K562 (cell line): ENCODE measurements around the gene C5orf24. TPM values are rescaled to one million over a fixed set of nuclear protein-coding genes. Genes with fewer than 3 reads are reported as not detected.

ENCODE experiments used
- CXXC5 ChIP-seq: fragments of 250-450 bp; sonication (Bioruptor Pico); IDR thresholded peaks from 2 replicates; pipeline ENCODE4 v1.8.0; 2022; ENCODE audit warnings: inconsistent platforms, mild to moderate bottlenecking, moderate library complexity
- ERF ChIP-seq: fragments of 450-650 bp; formaldehyde crosslinking; IDR thresholded peaks from 2 replicates; pipeline ENCODE4 v1.4.0; 2020; ENCODE audit warnings: mild to moderate bottlenecking, mixed read lengths
- ETV5 ChIP-seq: sonication (generic); formaldehyde crosslinking; IDR thresholded peaks from 2 replicates; pipeline ENCODE4 v1.4.0; 2020; ENCODE audit warnings: low read depth, mild to moderate bottlenecking, missing genetic modification reagents
- HMG20B ChIP-seq: fragments of 250-450 bp; sonication (Bioruptor Pico); IDR thresholded peaks from 2 replicates; pipeline ENCODE4 v1.5.0; 2021; ENCODE audit warnings: mild to moderate bottlenecking
- HMGXB4 ChIP-seq: sonication (generic); formaldehyde crosslinking; IDR thresholded peaks from 2 replicates; pipeline ENCODE4 v1.8.1; 2023; ENCODE audit warnings: mild to moderate bottlenecking, missing genetic modification reagents
- ID3 ChIP-seq, 2 experiments: fragments of 250-450 bp in 1 of 2; fragments of 450-650 bp in 1 of 2; sonication (Bioruptor Pico) in 1 of 2; IDR thresholded peaks; 2 replicates each; pipeline versions ENCODE4 v1.6.1 to v1.8.0; 2016 to 2021; ENCODE audit warnings: mild to moderate bottlenecking in 2 of 2, moderate library complexity in 2 of 2, missing compliant biosample characterization in 1 of 2, missing genetic modification characterization in 1 of 2
- KLF13 ChIP-seq: fragments of 450-650 bp; IDR thresholded peaks from 2 replicates; pipeline ENCODE4 v1.6.1; 2016; ENCODE audit warnings: missing genetic modification characterization, low read depth, mild to moderate bottlenecking, missing compliant biosample characterization, moderate library complexity, borderline replicate concordance
- MTA1 ChIP-seq: fragments of 450-650 bp; IDR thresholded peaks from 2 replicates; pipeline ENCODE4 v1.6.1; 2017; ENCODE audit warnings: borderline replicate concordance
- NCOA2 ChIP-seq, 2 experiments: fragments of 450-650 bp; IDR thresholded peaks; 2 replicates each; pipeline ENCODE4 v1.6.1; 2018; ENCODE audit warnings: mild to moderate bottlenecking in 2 of 2, moderate library complexity in 1 of 2; ENCODE audit not compliant: partially characterized antibody in 2 of 2
- PCBP1 ChIP-seq: fragments of 200-400 bp; formaldehyde crosslinking; IDR thresholded peaks from 2 replicates; pipeline ENCODE4 v1.6.1; 2018; ENCODE audit warnings: mild to moderate bottlenecking, low read depth, low read length; ENCODE audit not compliant: poor library complexity, severe bottlenecking
- SMC3 ChIP-seq: conservative IDR thresholded peaks from 2 replicates; pipeline ENCODE4 v1.6.1; 2011; ENCODE audit warnings: low read depth, low read length, improper control_type of control experiment; ENCODE audit not compliant: insufficient read depth
- SRSF7 ChIP-seq: fragments of 200-400 bp; formaldehyde crosslinking; optimal IDR thresholded peaks from 2 replicates; pipeline ENCODE3; 2017; ENCODE audit warnings: mild to moderate bottlenecking, low read depth, low read length
- STAT5A ChIP-seq: IDR thresholded peaks from 2 replicates; pipeline ENCODE4 v1.6.1; 2012; ENCODE audit warnings: low read length, inconsistent platforms, borderline replicate concordance
- TCF7L2 ChIP-seq: fragments of 150-350 bp; IDR thresholded peaks from 2 replicates; pipeline ENCODE4 v1.6.1; 2016; ENCODE audit warnings: low read depth, mild to moderate bottlenecking, low read length, moderate library complexity
- U2AF1 ChIP-seq: fragments of 200-400 bp; formaldehyde crosslinking; optimal IDR thresholded peaks from 2 replicates; pipeline ENCODE3; 2017; ENCODE audit warnings: mild to moderate bottlenecking, low read depth, low read length, moderate library complexity
- ZBTB2 ChIP-seq: fragments of 450-650 bp; IDR thresholded peaks from 2 replicates; pipeline ENCODE4 v1.6.1; 2016; ENCODE audit warnings: antibody characterized with exemption
- ZFP36 ChIP-seq: fragments of 150-350 bp; IDR thresholded peaks from 2 replicates; pipeline ENCODE4 v1.6.1; 2018; ENCODE audit warnings: low read length, low read depth; ENCODE audit not compliant: partially characterized antibody
- ZNF253 ChIP-seq: fragments of 250-450 bp; sonication (Bioruptor Pico); conservative IDR thresholded peaks from 2 replicates; pipeline ENCODE4 v1.6.1; 2021; ENCODE audit warnings: mild to moderate bottlenecking
- polyA plus RNA-seq, 8 experiments: library from polyadenylated mRNA; depleted of rRNA in 4 of 8; stranded (reverse) in 5 of 8; unstranded in 3 of 8; fragments of >200 nt; fragmentation: Nextera tagmentation in 2 of 8; fragmentation: Illumina TruSeq in 1 of 8; extraction: Ambion mirVana in 2 of 8; extraction: Trizol in 1 of 8; gene quantifications; 2 replicates each; pipeline versions ENCODE4 v1.2.1 to v1.2.3, GENCODE V29; 2011 to 2014; ENCODE audit warnings: inconsistent platforms in 1 of 8, missing spikeins in 1 of 8
- total RNA-seq, 7 experiments: library from RNA; depleted of rRNA in 6 of 7; stranded (reverse); fragments of >200 nt in 6 of 7; fragmentation: Illumina TruSeq in 2 of 7; extraction: Trizol in 2 of 7; gene quantifications; 2 replicates each; pipeline versions ENCODE4 v1.2.1 to v1.2.3, GENCODE V29; 2011 to 2021; ENCODE audit warnings: low replicate concordance in 1 of 7
- TF ChIP-seq, protein P1 (sequence below): sonication (generic); formaldehyde crosslinking; IDR thresholded peaks from 2 replicates; pipeline ENCODE4 v1.4.0; 2020; ENCODE audit warnings: mild to moderate bottlenecking, missing genetic modification reagents
- TF ChIP-seq, protein P2 (sequence below): fragments of 250-450 bp; sonication (Bioruptor Pico); IDR thresholded peaks from 2 replicates; pipeline ENCODE4 v1.4.0; 2020; ENCODE audit warnings: mild to moderate bottlenecking, moderate library complexity

The C5orf24 gene
- total and polyA plus RNA-seq, 9 of the 15 experiments (the other 6 are each of a cell fraction or from before 2014, with no cell fraction given), result 8.9 to 38.6 (median 28.4) TPM

- TF ChIP-seq, protein P1, sequence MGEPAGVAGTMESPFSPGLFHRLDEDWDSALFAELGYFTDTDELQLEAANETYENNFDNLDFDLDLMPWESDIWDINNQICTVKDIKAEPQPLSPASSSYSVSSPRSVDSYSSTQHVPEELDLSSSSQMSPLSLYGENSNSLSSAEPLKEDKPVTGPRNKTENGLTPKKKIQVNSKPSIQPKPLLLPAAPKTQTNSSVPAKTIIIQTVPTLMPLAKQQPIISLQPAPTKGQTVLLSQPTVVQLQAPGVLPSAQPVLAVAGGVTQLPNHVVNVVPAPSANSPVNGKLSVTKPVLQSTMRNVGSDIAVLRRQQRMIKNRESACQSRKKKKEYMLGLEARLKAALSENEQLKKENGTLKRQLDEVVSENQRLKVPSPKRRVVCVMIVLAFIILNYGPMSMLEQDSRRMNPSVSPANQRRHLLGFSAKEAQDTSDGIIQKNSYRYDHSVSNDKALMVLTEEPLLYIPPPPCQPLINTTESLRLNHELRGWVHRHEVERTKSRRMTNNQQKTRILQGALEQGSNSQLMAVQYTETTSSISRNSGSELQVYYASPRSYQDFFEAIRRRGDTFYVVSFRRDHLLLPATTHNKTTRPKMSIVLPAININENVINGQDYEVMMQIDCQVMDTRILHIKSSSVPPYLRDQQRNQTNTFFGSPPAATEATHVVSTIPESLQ (CRISPR knock-in tag), result no peak
- TF ChIP-seq SRSF7 (no peak), CXXC5 (CRISPR knock-in tag) (peak; percentile 81), PCBP1 (no peak), ETV5 (CRISPR knock-in tag) (peak; percentile 73), ZNF253 (CRISPR knock-in tag) (no peak), ZBTB2 (no peak), STAT5A (no peak), HMG20B (CRISPR knock-in tag) (no peak), TCF7L2 (no peak), ZFP36 (peak; percentile 15), U2AF1 (peak; percentile 30), SMC3 (no peak), NCOA2 (IDR thresholded peaks at IDR 0.05; ENCODE audit: partially characterized antibody in 2 of 2) (no peak), KLF13 (tag) (peak; percentile 50; the same call in 1 of the 2 replicates), ID3 (CRISPR knock-in tag; IDR thresholded peaks at IDR 0.05) (no peak), ID3 (tag; IDR thresholded peaks at IDR 0.05) (peak; percentile 83), HMGXB4 (CRISPR knock-in tag) (no peak), MTA1 (no peak), ERF (no peak)
- TF ChIP-seq, protein P2, sequence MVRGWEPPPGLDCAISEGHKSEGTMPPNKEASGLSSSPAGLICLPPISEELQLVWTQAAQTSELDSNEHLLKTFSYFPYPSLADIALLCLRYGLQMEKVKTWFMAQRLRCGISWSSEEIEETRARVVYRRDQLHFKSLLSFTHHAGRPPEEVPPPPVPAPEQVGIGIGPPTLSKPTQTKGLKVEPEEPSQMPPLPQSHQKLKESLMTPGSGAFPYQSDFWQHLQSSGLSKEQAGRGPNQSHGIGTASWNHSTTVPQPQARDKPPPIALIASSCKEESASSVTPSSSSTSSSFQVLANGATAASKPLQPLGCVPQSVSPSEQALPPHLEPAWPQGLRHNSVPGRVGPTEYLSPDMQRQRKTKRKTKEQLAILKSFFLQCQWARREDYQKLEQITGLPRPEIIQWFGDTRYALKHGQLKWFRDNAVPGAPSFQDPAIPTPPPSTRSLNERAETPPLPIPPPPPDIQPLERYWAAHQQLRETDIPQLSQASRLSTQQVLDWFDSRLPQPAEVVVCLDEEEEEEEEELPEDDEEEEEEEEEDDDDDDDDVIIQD (CRISPR knock-in tag), result no peak
Observed at GRCh38 chr5:134873987-134874830, 28.4 kb downstream of the C5orf24 start, which contains the start of gene TXNDC15 (continued).
